ENCODE results near the gene PDP2.

GRCh38 chr16:66844342-66845079 is 35.8 kb upstream of the PDP2 start, which contains the start of gene CA7:
- TF ChIP-seq, protein P1, sequence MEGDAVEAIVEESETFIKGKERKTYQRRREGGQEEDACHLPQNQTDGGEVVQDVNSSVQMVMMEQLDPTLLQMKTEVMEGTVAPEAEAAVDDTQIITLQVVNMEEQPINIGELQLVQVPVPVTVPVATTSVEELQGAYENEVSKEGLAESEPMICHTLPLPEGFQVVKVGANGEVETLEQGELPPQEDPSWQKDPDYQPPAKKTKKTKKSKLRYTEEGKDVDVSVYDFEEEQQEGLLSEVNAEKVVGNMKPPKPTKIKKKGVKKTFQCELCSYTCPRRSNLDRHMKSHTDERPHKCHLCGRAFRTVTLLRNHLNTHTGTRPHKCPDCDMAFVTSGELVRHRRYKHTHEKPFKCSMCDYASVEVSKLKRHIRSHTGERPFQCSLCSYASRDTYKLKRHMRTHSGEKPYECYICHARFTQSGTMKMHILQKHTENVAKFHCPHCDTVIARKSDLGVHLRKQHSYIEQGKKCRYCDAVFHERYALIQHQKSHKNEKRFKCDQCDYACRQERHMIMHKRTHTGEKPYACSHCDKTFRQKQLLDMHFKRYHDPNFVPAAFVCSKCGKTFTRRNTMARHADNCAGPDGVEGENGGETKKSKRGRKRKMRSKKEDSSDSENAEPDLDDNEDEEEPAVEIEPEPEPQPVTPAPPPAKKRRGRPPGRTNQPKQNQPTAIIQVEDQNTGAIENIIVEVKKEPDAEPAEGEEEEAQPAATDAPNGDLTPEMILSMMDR (conservative IDR thresholded peaks at IDR 0.05; ENCODE audit: low read depth, low read length): no peak
- TF ChIP-seq MXI1 (IDR thresholded peaks at IDR 0.05; ENCODE audit: borderline replicate concordance, low read depth, low read length) (no peak), POLR2A (IDR thresholded peaks at IDR 0.05; ENCODE audit: low read depth, low read length) (no peak), RFX5 (IDR thresholded peaks at IDR 0.05; ENCODE audit: low read depth, low read length) (no peak), USF2 (IDR thresholded peaks at IDR 0.05; ENCODE audit: low read depth, low read length) (no peak)
